ENCODE results near the gene SRPRA.

- no peak for TF ChIP-seq POLR2A (IDR thresholded peaks at IDR 0.05)
- no peak for TF ChIP-seq EP300 (IDR thresholded peaks at IDR 0.05)
- no peak for TF ChIP-seq CTCF (IDR thresholded peaks at IDR 0.05)
- TF ChIP-seq POLR2AphosphoS5 (IDR thresholded peaks at IDR 0.05): no peak
Observed at GRCh38 chr11:126304457-126305075, 35.9 kb upstream of the SRPRA start.

All from sigmoid colon (tissue), 4 donors.